WTC11 (cell line): ENCODE data around the gene MLXIPL. TPM values are rescaled to one million over a fixed set of nuclear protein-coding genes. Genes with fewer than 3 reads are reported as not detected.

Experiments used
- ATAC-seq: fragments of 200-7000 bp; cut with Tn5 transposase; 2 replicates; pipeline ENCODE4 v1.10.0; 2021; ENCODE audit warnings: mild to moderate bottlenecking, moderate library complexity
- CTCF ChIA-PET: fragments of 300-600 bp; sonication (Branson Sonifier 250); formaldehyde crosslinking; loops from one replicate; lab custom pipeline; 2021; ENCODE audit warnings: antibody characterized with exemption; lab: Charles Lee
- POLR2A ChIA-PET: fragments of 350-600 bp; sonication (Branson Sonifier 250); formaldehyde crosslinking; loops from one replicate; lab custom pipeline; 2021; ENCODE audit warnings: antibody characterized with exemption; lab: Charles Lee
- DNase-seq: peaks from one replicate; pipeline ENCODE4 v3.0.0; 2021; ENCODE audit warnings: low spot score
- H3K27ac Mint-ChIP-seq: 2 replicates; pipeline ENCODE4 v1.8.0; 2021; ENCODE audit warnings: mixed read lengths
- H3K27me3 Mint-ChIP-seq: 2 replicates; pipeline ENCODE4 v1.8.0; 2021; ENCODE audit warnings: low read depth, mild to moderate bottlenecking, moderate library complexity, mixed read lengths
- H3K36me3 Mint-ChIP-seq: 2 replicates; pipeline ENCODE4 v1.8.0; 2021; ENCODE audit warnings: mixed read lengths
- H3K4me1 Mint-ChIP-seq: 2 replicates; pipeline ENCODE4 v1.8.0; 2022; ENCODE audit warnings: mixed read lengths
- H3K4me3 Mint-ChIP-seq: 2 replicates; pipeline ENCODE4 v1.8.0; 2021; ENCODE audit warnings: mild to moderate bottlenecking, moderate library complexity, mixed read lengths
- H3K9me3 Mint-ChIP-seq: 2 replicates; pipeline ENCODE4 v1.8.0; 2021; ENCODE audit warnings: mixed read lengths
- ATF1 ChIP-seq: sonication (generic); formaldehyde crosslinking; IDR thresholded peaks from 2 replicates; pipeline ENCODE4 v1.8.1; 2023; ENCODE audit warnings: mild to moderate bottlenecking, moderate library complexity, missing genetic modification reagents
- CREM ChIP-seq: sonication (generic); formaldehyde crosslinking; IDR thresholded peaks from 2 replicates; pipeline ENCODE4 v1.8.1; 2022; ENCODE audit warnings: mild to moderate bottlenecking, missing genetic modification reagents, moderate library complexity
- FOXK1 ChIP-seq: sonication (generic); formaldehyde crosslinking; IDR thresholded peaks from 2 replicates; pipeline ENCODE4 v1.8.0; 2022; ENCODE audit warnings: mild to moderate bottlenecking, moderate library complexity, missing genetic modification reagents
- GTF2I ChIP-seq: fragments of 250-450 bp; sonication (Bioruptor Pico); conservative IDR thresholded peaks from 2 replicates; pipeline ENCODE4 v1.4.0; 2021; ENCODE audit warnings: mild to moderate bottlenecking
- KAT7 ChIP-seq: sonication (generic); formaldehyde crosslinking; IDR thresholded peaks from 2 replicates; pipeline ENCODE4 v1.8.1; 2023; ENCODE audit warnings: missing genetic modification reagents, mild to moderate bottlenecking, borderline replicate concordance
- MXD4 ChIP-seq: fragments of 250-450 bp; sonication (Bioruptor Pico); IDR thresholded peaks from 2 replicates; pipeline ENCODE4 v1.8.0; 2021; ENCODE audit warnings: mild to moderate bottlenecking, moderate library complexity, borderline replicate concordance
- MYBL2 ChIP-seq: sonication (generic); formaldehyde crosslinking; IDR thresholded peaks from 2 replicates; pipeline ENCODE4 v1.8.1; 2023; ENCODE audit warnings: mild to moderate bottlenecking, moderate library complexity, missing genetic modification reagents
- NFE2L1 ChIP-seq: sonication (generic); formaldehyde crosslinking; IDR thresholded peaks from 2 replicates; pipeline ENCODE4 v1.8.1; 2023; ENCODE audit warnings: missing genetic modification reagents
- NR1H2 ChIP-seq: sonication (generic); formaldehyde crosslinking; IDR thresholded peaks from 2 replicates; pipeline ENCODE4 v1.9.0; 2021; ENCODE audit warnings: mild to moderate bottlenecking, moderate library complexity, missing genetic modification reagents
- RORB ChIP-seq: fragments of 250-450 bp; sonication (Bioruptor Pico); IDR thresholded peaks from 2 replicates; pipeline ENCODE4 v1.9.0; 2021; ENCODE audit warnings: mild to moderate bottlenecking
- SMAD3 ChIP-seq: sonication (generic); formaldehyde crosslinking; IDR thresholded peaks from 2 replicates; pipeline ENCODE4 v1.8.0; 2022; ENCODE audit warnings: missing genetic modification reagents, mild to moderate bottlenecking, borderline replicate concordance
- SMAD4 ChIP-seq: sonication (generic); formaldehyde crosslinking; IDR thresholded peaks from 2 replicates; pipeline ENCODE4 v1.8.0; 2022; ENCODE audit warnings: mild to moderate bottlenecking, missing genetic modification reagents
- TCF7 ChIP-seq: sonication (generic); formaldehyde crosslinking; IDR thresholded peaks from 2 replicates; pipeline ENCODE4 v1.8.0; 2022; ENCODE audit warnings: mild to moderate bottlenecking, low read depth, missing genetic modification reagents, moderate library complexity
- TEAD1 ChIP-seq: sonication (generic); formaldehyde crosslinking; IDR thresholded peaks from 2 replicates; pipeline ENCODE4 v1.8.0; 2022; ENCODE audit warnings: mild to moderate bottlenecking, missing genetic modification reagents
- ZNF263 ChIP-seq: sonication (generic); formaldehyde crosslinking; IDR thresholded peaks from 2 replicates; pipeline ENCODE4 v1.8.1; 2022; ENCODE audit warnings: low read depth, mild to moderate bottlenecking, moderate library complexity, missing genetic modification reagents
- ZNF317 ChIP-seq: sonication (generic); formaldehyde crosslinking; IDR thresholded peaks from 2 replicates; pipeline ENCODE4 v1.8.1; 2023; ENCODE audit warnings: low read depth, mild to moderate bottlenecking, moderate library complexity, missing genetic modification reagents, borderline replicate concordance
- total RNA-seq: library from RNA; stranded (reverse); gene quantifications from 3 replicates; pipeline ENCODE4 v1.2.3, GENCODE V29; 2021
- TF ChIP-seq, protein P1 (sequence below): sonication (generic); formaldehyde crosslinking; IDR thresholded peaks from 2 replicates; pipeline ENCODE4 v1.8.1; 2023; ENCODE audit warnings: mild to moderate bottlenecking, missing genetic modification reagents, borderline replicate concordance
- TF ChIP-seq, protein P2 (sequence below): sonication (generic); formaldehyde crosslinking; IDR thresholded peaks from 2 replicates; pipeline ENCODE4 v1.8.0; 2022; ENCODE audit warnings: mild to moderate bottlenecking, missing genetic modification reagents
- TF ChIP-seq, protein P3 (sequence below): sonication (generic); formaldehyde crosslinking; conservative IDR thresholded peaks from 2 replicates; pipeline ENCODE4 v1.8.1; 2022; ENCODE audit warnings: mild to moderate bottlenecking, missing genetic modification reagents
- TF ChIP-seq, protein P4 (sequence below): fragments of 250-450 bp; sonication (Bioruptor Pico); IDR thresholded peaks from 2 replicates; pipeline ENCODE4 v1.8.0; 2021; ENCODE audit warnings: mild to moderate bottlenecking
- TF ChIP-seq, protein P5 (sequence below): sonication (generic); formaldehyde crosslinking; IDR thresholded peaks from 2 replicates; pipeline ENCODE4 v1.8.1; 2022; ENCODE audit warnings: mild to moderate bottlenecking, moderate library complexity, missing genetic modification reagents
- TF ChIP-seq, protein P6 (sequence below): sonication (generic); formaldehyde crosslinking; IDR thresholded peaks from 2 replicates; pipeline ENCODE4 v1.8.0; 2023; ENCODE audit warnings: mild to moderate bottlenecking, missing genetic modification reagents

The MLXIPL gene
- total RNA-seq, 1 experiment from 2014 or later, result 20.4 TPM

DNA sequence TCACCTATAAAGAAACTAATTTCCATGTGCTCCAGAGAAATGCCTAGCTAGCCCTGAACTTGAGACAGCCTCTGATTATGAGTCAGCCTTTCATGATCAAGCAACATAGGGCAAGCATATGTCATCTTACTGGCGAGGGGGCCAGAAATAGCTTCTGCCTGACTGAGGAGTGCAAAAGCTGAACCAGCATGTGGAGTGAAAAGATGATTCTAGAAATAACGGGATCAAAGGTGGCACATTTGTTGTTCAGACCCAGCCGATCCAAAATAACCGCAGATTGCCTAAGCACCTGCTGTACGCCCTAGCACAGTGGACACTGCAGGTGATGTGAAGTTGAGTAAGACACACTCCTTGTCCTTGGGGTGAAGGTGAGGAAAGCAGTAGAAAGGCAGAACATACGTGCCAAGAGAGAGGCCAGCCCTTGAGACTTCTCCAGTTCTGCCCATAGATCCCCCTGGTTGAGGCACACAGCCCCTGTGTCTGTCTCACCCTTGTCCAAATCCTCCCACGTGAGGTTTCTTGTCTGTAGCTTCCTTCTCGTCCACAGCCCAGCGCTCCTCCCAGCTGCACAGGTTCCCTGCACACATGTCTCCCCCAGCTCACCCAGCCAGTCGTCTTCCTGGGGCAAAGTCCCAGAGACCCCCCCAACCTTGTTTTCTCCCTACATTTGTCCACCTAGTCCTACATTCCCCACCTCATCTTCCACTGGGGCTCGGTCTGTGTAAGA is 64.0 kb downstream of the MLXIPL start (continued):
- TF ChIP-seq, protein P1, sequence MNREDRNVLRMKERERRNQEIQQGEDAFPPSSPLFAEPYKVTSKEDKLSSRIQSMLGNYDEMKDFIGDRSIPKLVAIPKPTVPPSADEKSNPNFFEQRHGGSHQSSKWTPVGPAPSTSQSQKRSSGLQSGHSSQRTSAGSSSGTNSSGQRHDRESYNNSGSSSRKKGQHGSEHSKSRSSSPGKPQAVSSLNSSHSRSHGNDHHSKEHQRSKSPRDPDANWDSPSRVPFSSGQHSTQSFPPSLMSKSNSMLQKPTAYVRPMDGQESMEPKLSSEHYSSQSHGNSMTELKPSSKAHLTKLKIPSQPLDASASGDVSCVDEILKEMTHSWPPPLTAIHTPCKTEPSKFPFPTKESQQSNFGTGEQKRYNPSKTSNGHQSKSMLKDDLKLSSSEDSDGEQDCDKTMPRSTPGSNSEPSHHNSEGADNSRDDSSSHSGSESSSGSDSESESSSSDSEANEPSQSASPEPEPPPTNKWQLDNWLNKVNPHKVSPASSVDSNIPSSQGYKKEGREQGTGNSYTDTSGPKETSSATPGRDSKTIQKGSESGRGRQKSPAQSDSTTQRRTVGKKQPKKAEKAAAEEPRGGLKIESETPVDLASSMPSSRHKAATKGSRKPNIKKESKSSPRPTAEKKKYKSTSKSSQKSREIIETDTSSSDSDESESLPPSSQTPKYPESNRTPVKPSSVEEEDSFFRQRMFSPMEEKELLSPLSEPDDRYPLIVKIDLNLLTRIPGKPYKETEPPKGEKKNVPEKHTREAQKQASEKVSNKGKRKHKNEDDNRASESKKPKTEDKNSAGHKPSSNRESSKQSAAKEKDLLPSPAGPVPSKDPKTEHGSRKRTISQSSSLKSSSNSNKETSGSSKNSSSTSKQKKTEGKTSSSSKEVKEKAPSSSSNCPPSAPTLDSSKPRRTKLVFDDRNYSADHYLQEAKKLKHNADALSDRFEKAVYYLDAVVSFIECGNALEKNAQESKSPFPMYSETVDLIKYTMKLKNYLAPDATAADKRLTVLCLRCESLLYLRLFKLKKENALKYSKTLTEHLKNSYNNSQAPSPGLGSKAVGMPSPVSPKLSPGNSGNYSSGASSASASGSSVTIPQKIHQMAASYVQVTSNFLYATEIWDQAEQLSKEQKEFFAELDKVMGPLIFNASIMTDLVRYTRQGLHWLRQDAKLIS (CRISPR knock-in tag), result no peak
- TF ChIP-seq NR1H2 (CRISPR knock-in tag) (no peak), CREM (CRISPR knock-in tag) (no peak)
- TF ChIP-seq, all 79 proteins: peak for 0

DNA sequence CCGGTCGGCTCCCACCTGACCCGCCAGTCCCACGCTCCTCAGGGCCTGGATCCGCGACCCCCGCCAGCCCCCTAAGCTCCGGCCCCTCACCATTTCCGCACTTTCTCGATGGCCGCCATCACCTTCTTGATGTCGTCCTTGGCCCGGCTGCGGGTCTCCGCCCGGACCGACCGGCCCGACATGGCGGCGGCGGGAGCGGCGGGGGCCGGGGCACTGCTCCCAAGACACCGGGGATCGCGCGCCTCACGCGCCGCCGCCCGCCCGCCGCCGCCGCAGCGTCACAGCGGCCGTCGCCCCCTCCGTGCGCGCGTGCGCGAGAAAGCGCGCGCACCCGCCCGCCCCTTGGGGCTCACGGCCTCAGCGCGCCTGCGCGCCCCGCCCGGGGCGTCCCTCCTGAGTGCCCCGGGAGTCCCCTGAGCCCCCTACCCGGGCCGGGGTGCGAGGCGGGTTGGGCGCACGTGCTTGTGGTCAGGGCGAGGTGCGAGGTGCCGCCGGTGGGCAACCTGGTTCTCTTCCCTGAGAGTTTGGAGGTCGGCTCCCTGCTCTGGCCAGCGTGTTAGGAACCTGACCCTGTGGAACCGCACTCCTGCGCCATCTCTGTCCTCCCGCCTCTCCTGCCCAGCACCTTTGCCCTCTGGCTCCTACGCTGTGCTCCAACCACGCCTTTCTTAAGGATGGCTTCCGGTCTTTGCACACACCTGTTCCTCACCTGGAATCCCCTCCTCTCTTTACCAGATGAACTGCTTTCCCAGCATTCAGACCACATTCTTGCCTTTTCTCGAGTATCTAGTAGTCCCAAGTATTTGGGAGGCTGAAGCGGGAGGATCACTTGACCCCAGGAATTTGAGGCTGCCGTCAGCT is 66.7 kb downstream of the MLXIPL start, which contains the start of gene BCL7B:
Gene BCL7B (minus strand): TSS at position 294 of the 861 bp plus-strand sequence. CDS start 112 bp downstream, at position 182.
- POLR2A ChIA-PET, result interaction anchor here (1.9 kb wide), 1 partner anchor 35 kb away, joined by 9 read pairs; the partner anchor contains the start of gene BAZ1B
- peaks cover 9% of the 10 kb centered on the region for H3K4me1 Mint-ChIP-seq
- TF ChIP-seq, protein P2, sequence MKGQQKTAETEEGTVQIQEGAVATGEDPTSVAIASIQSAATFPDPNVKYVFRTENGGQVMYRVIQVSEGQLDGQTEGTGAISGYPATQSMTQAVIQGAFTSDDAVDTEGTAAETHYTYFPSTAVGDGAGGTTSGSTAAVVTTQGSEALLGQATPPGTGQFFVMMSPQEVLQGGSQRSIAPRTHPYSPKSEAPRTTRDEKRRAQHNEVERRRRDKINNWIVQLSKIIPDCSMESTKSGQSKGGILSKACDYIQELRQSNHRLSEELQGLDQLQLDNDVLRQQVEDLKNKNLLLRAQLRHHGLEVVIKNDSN (CRISPR knock-in tag), result peak; percentile 77; the same call in 1 of the 2 replicates
- TF ChIP-seq, protein P3, sequence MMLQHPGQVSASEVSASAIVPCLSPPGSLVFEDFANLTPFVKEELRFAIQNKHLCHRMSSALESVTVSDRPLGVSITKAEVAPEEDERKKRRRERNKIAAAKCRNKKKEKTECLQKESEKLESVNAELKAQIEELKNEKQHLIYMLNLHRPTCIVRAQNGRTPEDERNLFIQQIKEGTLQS, result no peak
- peak; percentile 56; the same call in 1 of the 2 replicates for TF ChIP-seq GTF2I (CRISPR knock-in tag)
- no peak for TF ChIP-seq ZNF263 (CRISPR knock-in tag)
- TF ChIP-seq ATF1 (CRISPR knock-in tag), result peak; percentile 83
- TF ChIP-seq MXD4 (CRISPR knock-in tag), result no peak
- peak; percentile 67; the same call in 1 of the 2 replicates for TF ChIP-seq ZNF317
- TF ChIP-seq TCF7, result no peak
- peak; percentile 80 for TF ChIP-seq FOXK1
- TF ChIP-seq, protein P4, sequence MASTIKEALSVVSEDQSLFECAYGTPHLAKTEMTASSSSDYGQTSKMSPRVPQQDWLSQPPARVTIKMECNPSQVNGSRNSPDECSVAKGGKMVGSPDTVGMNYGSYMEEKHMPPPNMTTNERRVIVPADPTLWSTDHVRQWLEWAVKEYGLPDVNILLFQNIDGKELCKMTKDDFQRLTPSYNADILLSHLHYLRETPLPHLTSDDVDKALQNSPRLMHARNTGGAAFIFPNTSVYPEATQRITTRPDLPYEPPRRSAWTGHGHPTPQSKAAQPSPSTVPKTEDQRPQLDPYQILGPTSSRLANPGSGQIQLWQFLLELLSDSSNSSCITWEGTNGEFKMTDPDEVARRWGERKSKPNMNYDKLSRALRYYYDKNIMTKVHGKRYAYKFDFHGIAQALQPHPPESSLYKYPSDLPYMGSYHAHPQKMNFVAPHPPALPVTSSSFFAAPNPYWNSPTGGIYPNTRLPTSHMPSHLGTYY (CRISPR knock-in tag), result peak; percentile 79; the same call in 1 of the 2 replicates
- TF ChIP-seq SMAD3 (CRISPR knock-in tag), result peak; percentile 91
- no peak for TF ChIP-seq MYBL2 (CRISPR knock-in tag)
- peak; percentile 66; the same call in 1 of the 2 replicates for TF ChIP-seq SMAD4 (CRISPR knock-in tag)
- peak; percentile 98 for TF ChIP-seq TEAD1
- TF ChIP-seq NFE2L1, result peak; percentile 84
- TF ChIP-seq, protein P5, sequence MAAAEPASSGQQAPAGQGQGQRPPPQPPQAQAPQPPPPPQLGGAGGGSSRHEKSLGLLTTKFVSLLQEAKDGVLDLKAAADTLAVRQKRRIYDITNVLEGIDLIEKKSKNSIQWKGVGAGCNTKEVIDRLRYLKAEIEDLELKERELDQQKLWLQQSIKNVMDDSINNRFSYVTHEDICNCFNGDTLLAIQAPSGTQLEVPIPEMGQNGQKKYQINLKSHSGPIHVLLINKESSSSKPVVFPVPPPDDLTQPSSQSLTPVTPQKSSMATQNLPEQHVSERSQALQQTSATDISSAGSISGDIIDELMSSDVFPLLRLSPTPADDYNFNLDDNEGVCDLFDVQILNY (CRISPR knock-in tag), result peak; percentile 86; the same call in 1 of the 2 replicates
- TF ChIP-seq RORB (CRISPR knock-in tag), result no peak
- TF ChIP-seq KAT7, result no peak
- TF ChIP-seq, protein P6, sequence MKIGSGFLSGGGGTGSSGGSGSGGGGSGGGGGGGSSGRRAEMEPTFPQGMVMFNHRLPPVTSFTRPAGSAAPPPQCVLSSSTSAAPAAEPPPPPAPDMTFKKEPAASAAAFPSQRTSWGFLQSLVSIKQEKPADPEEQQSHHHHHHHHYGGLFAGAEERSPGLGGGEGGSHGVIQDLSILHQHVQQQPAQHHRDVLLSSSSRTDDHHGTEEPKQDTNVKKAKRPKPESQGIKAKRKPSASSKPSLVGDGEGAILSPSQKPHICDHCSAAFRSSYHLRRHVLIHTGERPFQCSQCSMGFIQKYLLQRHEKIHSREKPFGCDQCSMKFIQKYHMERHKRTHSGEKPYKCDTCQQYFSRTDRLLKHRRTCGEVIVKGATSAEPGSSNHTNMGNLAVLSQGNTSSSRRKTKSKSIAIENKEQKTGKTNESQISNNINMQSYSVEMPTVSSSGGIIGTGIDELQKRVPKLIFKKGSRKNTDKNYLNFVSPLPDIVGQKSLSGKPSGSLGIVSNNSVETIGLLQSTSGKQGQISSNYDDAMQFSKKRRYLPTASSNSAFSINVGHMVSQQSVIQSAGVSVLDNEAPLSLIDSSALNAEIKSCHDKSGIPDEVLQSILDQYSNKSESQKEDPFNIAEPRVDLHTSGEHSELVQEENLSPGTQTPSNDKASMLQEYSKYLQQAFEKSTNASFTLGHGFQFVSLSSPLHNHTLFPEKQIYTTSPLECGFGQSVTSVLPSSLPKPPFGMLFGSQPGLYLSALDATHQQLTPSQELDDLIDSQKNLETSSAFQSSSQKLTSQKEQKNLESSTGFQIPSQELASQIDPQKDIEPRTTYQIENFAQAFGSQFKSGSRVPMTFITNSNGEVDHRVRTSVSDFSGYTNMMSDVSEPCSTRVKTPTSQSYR (CRISPR knock-in tag), result peak; percentile 91

More for the DNA sequence above, 66.7 kb downstream of the MLXIPL start, which contains the start of gene BCL7B:
- Mint-ChIP-seq H3K4me3 (peak within 1 kb of the TSS; percentile 79), H3K27me3 (peaks cover 34% of the 10 kb centered on the region), H3K36me3 (no peaks in the 10 kb centered on the region), H3K9me3 (peaks cover 2% of the 10 kb centered on the region), H3K27ac (peak within 1 kb of the TSS; percentile 95)
- DNase-seq, result peak; percentile 70
- ATAC-seq, result peak; percentile 54
- CTCF ChIA-PET, result interaction anchor here (1.2 to 1.4 kb wide), 2 partner anchors 35 to 168 kb away, joined by 3 to 8 read pairs; partner anchors contain the start of gene BAZ1B
